Activated CD4-positive, alpha-beta T cell treated with anti-CD3 and anti-CD28 coated beads, Interleukin-2, amount 10 ng/mL, durations not matched to agents 24 days and 14 days (primary cell): ENCODE data around the gene ZNF83. TPM values are rescaled to one million over a fixed set of nuclear protein-coding genes. Genes with fewer than 3 reads are reported as not detected.
"Not testable (repeated sequence)": the region's sequence is repeated elsewhere in the genome, so short reads cannot be mapped to it uniquely, and the experiment has no call there.

Source experiments
- DNase-seq: peaks from one replicate; pipeline ENCODE4 v3.0.0; 2022
- H3K27ac Mint-ChIP-seq: one replicate; pipeline ENCODE4 v1.8.0; 2022; ENCODE audit warnings: mild to moderate bottlenecking, mixed read lengths
- H3K27me3 Mint-ChIP-seq: one replicate; pipeline ENCODE4 v1.8.0; 2022; ENCODE audit warnings: mixed read lengths
- H3K36me3 Mint-ChIP-seq: one replicate; pipeline ENCODE4 v1.8.0; 2022; ENCODE audit warnings: low read depth, mild to moderate bottlenecking, mixed read lengths
- H3K4me1 Mint-ChIP-seq: one replicate; pipeline ENCODE4 v1.8.0; 2021; ENCODE audit warnings: mixed read lengths
- H3K4me3 Mint-ChIP-seq: one replicate; pipeline ENCODE4 v1.8.0; 2022; ENCODE audit warnings: mild to moderate bottlenecking, moderate library complexity, mixed read lengths
- H3K9me3 Mint-ChIP-seq: one replicate; pipeline ENCODE4 v1.8.0; 2021; ENCODE audit warnings: mixed read lengths
- intact Hi-C: fragments of 100-400 bp; cut with micrococcal nuclease; formaldehyde crosslinking; loops from one replicate; pipeline ENCODE4 v1.15.1; 2023
- total RNA-seq: library from RNA; stranded (reverse); gene quantifications from 2 replicates; pipeline ENCODE4 v1.2.3, GENCODE V29; 2022

Gene ZNF83
- total RNA-seq, 1 donor from 2014 or later, result 26.3 TPM

DNA sequence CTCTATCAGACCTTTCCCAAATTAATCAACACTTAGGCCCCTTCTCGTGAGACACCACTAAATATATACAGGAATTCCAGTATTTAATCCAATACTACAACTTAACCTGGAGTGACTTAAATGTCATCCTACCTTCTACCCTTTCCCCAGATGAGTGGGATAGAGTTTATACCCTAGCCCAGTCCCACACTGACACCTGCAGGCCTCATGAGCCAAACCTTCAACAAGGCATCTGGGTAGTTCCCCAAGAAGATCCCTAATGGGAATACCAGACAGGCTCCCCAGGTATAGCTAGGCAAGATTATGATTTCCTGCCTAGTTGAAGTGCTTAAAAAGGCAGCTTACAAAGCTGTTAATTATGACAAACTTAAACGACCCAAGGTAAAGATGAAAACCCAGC is 15.9 kb downstream of the ZNF83 start:
- Mint-ChIP-seq H3K36me3 (peaks cover 24% of the 10 kb centered on the region), H3K9me3 (peaks cover 28% of the 10 kb centered on the region), H3K4me3 (no peak overlapping the region), H3K4me1 (peaks cover 2% of the 10 kb centered on the region), H3K27ac (no peak overlapping the region), H3K27me3 (no peaks in the 10 kb centered on the region)
- intact Hi-C loops, result no loop called here
- DNase-seq, result no peak

DNA sequence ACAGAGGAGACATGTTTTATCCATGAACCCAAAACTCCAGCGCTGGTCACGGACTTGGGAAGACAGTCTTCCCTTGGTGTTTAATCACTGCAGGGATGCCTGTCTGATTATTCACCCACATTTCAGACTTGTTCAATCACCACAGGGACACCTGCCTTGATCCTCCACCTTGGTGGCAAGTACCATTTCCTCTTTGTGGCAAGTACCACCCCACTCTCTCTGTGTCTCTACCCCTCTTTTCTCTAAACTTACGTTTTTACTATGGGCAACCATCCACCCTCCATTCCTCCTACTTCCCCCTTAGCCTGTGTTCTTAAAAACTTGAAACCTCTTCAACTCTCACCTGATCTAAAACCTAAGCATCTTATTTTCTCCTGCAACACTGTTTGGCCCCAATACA is 16.8 kb downstream of the ZNF83 start:
- intact Hi-C loops, result no loop called here

DNA sequence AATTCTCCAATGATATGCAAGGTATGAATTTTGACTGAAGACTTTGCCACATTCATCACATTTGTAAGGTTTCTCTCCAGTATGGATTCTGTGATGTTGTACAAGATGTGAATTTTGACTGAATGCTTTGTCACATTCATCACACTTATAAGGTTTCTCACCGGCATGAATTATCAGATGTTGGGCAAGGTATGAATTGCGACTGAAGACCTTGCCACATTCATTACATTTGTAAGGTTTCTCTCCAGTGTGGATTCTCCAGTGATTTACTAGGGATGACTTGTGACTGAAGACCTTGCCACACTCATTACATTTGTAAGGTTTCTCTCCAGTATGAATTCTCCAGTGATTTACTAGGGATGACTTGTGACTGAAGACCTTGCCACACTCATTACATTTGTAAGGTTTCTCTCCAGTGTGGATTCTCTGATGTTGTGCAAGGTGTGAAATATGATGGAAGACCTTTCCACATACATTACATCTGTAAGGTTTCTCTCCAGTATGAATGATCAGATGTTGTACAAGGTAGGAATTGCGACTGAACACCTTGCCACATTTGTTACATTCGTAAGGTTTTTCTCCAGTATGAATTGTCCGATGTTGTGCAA is 24.8 kb downstream of the ZNF83 start:
- DNase-seq, result no peak
- Mint-ChIP-seq H3K4me3 (no peak overlapping the region), H3K27ac (no peak overlapping the region), H3K36me3 (peaks cover 83% of the 10 kb centered on the region), H3K9me3 (peaks cover 28% of the 10 kb centered on the region), H3K4me1 (no peaks in the 10 kb centered on the region), H3K27me3 (no peaks in the 10 kb centered on the region)
- intact Hi-C loops, result no loop called here

More for the DNA sequence above, 16.8 kb downstream of the ZNF83 start:
- Mint-ChIP-seq H3K9me3 (peaks cover 33% of the 10 kb centered on the region), H3K27me3 (no peaks in the 10 kb centered on the region), H3K4me3 (no peak overlapping the region), H3K27ac (no peak overlapping the region), H3K4me1 (peaks cover 2% of the 10 kb centered on the region), H3K36me3 (peaks cover 32% of the 10 kb centered on the region)
- no peak for DNase-seq

DNA sequence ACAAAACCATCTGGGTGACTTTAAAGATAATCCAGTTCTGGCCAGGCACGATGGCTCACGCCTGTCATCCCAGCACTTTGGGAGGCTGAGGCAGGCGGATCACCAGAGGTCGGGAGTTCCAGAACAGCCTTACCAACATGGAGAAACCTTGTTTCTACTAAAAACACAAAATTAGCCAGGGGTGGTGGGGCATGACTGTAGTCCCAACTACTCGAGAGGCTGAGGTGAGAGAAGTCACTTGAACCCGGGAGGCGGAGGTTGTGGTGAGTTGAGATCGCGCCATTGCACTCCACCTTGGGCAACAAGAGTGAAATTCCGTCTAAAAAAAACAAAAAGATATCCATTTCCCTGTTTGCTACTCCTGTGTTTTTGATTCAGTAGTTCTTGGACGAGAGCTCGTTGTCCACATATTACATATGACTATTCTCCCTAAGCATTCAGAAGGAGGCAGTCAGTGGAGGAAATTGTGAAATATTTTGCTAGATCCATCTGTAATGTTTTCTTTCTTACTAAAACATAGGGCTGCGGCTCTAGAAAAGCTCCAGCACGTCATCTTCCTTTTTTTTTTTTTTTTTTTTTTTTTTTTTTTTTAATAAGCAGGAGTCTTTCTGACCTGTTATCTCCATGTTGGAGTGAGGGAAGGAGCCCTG is 34.5 kb downstream of the ZNF83 start:
- Mint-ChIP-seq H3K27me3 (no peaks in the 10 kb centered on the region), H3K27ac (no peak overlapping the region), H3K36me3 (peaks cover 55% of the 10 kb centered on the region), H3K4me1 (peaks cover 13% of the 10 kb centered on the region), H3K4me3 (no peak overlapping the region), H3K9me3 (peaks cover 14% of the 10 kb centered on the region)
- intact Hi-C loops, result no loop called here
- no peak for DNase-seq

DNA sequence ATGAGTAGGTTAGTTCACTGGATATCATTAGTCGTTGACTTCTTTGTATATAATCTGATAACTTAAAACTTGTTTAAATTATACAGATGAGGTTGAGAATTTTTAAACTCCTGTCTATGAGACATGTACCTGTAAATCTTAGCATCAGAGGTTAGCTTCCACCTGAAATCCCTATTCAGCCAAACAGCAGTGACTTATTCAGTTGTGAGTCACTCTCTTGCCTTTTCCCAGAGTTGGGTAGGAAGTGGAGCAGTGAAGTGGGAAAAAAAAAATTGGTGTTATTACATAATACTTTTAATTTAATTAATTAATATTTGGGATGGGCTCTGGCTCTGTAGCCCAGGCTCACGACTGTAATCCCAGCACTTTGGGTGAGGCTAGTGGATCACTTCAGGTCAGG is 35.2 kb downstream of the ZNF83 start:
- H3K4me1 Mint-ChIP-seq, result peaks cover 13% of the 10 kb centered on the region
- peaks cover 12% of the 10 kb centered on the region for H3K9me3 Mint-ChIP-seq
- no peak overlapping the region for H3K27ac Mint-ChIP-seq
- no peaks in the 10 kb centered on the region for H3K27me3 Mint-ChIP-seq
- intact Hi-C loops, result no loop called here
- H3K36me3 Mint-ChIP-seq, result peaks cover 51% of the 10 kb centered on the region
- H3K4me3 Mint-ChIP-seq, result no peak overlapping the region
- DNase-seq, result no peak

DNA sequence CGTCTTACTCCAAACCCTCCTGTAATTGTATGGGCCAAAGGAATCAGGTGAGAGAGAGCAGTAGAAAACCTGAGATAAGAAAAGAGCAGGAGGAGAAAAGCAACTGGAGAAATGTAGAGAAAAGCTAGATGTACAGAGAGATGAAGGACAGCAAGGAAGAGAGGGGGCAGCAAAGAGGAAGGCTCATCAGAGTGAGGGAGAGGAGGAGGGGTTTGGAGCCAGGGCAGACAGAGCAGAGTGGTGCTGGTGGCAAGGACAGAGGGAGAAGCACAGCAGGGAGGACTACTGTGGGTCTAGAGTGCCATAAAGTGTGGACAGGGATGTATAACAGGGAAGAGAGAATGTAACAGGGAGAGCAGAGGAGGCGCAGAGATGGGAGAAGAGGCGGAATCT is 36.2 kb downstream of the ZNF83 start:
- not testable (repeated sequence) for DNase-seq, H3K27me3 Mint-ChIP-seq
- H3K27ac Mint-ChIP-seq, result peak overlapping the region; percentile 73
- peaks cover 13% of the 10 kb centered on the region for H3K4me1 Mint-ChIP-seq
- H3K4me3 Mint-ChIP-seq, result peak overlapping the region; percentile 89
- intact Hi-C loops, result loop anchor here (1.0 kb wide), 3 partner anchors 32 to 75 kb away; partner anchors contain the start of genes ZNF701, ZNF808 and ZNF83
- peaks cover 55% of the 10 kb centered on the region for H3K36me3 Mint-ChIP-seq
- H3K9me3 Mint-ChIP-seq, result peaks cover 20% of the 10 kb centered on the region

DNA sequence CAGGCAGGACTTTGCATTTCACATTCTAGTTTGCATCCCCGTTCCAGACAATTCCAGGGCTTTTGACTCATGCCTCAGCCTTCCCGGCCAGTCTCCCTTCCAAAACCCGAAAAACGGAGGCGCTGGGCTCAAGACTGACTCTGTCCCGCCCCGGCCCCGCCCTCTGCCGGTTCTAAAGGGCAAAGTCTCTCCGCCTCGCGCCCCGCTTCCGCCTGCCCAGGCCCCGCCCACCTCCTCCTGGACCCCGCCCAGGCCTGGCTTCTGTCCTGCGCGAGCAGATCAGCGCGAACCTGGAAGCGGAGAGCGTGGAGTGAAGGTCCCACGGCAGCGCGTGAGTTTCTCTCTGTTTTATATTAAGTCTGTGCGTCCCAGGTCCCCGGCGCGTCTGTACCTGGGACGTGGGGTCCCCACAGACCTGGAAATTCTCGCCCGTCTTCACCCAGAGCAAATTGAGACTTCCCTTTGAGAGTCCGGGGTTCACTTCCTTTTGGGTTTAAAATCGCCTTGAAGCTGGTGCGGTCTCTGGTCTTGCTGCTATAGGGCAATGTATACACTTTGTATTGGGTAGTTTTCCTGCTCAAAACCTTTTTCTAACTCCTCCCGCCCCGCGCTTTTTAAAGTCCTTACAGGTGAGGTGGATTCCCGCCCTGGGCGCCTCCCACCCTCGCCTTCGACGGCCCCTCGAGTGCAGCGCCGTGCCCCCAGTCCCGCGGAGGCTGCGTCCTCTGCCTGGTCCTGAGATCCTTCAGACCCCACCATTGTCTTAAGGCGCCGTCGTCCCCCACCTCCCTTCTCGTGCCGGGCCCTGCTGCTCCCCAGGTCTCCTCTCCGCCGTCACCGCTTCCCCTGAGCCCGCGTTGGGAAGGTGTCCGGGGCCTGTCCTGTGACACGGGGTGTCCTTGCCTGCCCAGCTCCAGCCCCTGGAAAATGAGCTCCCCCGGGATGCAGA is 36.9 kb downstream of the ZNF83 start:
- intact Hi-C loops, result loop anchor here (1.0 kb wide), 3 partner anchors 31 to 74 kb away; partner anchors contain the start of genes ZNF701, ZNF808 and ZNF83
- peaks cover 23% of the 10 kb centered on the region for H3K9me3 Mint-ChIP-seq

DNA sequence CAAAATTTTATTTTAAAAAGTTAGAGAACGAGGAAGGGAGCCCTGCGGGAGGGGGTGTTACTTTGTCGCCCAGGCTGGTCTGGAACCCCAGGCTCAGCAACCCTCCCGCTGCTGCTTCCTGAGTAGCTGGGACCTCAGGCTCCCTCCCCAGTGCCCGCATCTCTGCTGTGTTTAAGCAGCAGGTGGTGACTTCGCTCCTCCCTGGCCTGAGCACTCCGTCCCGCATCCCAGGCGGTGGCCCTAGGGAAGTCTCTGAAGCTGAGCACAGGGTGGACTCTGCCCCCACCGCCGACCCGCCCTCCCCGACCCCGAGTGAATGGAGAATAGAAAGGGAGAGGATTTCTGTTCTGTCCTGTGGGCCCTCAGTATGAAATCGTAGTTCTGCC is 37.5 kb downstream of the ZNF83 start:
- intact Hi-C loops, result loop anchor here (1.0 kb wide), 3 partner anchors 30 to 73 kb away; partner anchors contain the start of genes ZNF701, ZNF808 and ZNF83
- peaks cover 11% of the 10 kb centered on the region for H3K4me1 Mint-ChIP-seq
- peaks cover 57% of the 10 kb centered on the region for H3K36me3 Mint-ChIP-seq
- H3K4me3 Mint-ChIP-seq, result peak overlapping the region; percentile 89
- H3K27me3 Mint-ChIP-seq, result no peaks in the 10 kb centered on the region
- no peak for DNase-seq
- no peak overlapping the region for H3K27ac Mint-ChIP-seq
- H3K9me3 Mint-ChIP-seq, result peaks cover 27% of the 10 kb centered on the region

More for the DNA sequence above, 36.9 kb downstream of the ZNF83 start:
- H3K36me3 Mint-ChIP-seq, result peaks cover 55% of the 10 kb centered on the region
- peaks cover 12% of the 10 kb centered on the region for H3K4me1 Mint-ChIP-seq
- peak overlapping the region; percentile 73 for H3K27ac Mint-ChIP-seq
- H3K27me3 Mint-ChIP-seq, result no peaks in the 10 kb centered on the region
- peak overlapping the region; percentile 89 for H3K4me3 Mint-ChIP-seq
- DNase-seq, result peak; percentile 98

DNA sequence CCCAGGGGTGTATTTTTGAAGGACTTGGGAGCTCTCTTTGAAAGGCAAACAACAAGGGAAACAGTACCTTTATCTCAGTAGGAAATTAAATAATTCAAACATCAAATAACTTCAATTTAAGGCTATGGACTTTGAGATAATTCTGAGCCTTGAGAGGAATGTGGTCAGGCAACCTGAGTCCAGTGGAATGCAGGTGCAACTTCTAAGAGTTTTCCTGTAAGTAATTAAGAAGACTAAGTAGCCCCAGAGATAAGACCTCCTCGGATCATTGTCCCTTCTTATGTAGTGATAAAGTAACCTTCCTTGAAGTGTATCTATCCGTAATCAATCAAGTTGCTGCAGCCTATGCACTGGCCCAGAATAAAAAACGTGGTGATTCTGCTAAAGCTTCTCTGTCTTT is 38.9 kb downstream of the ZNF83 start:
- Mint-ChIP-seq H3K27ac (no peak overlapping the region), H3K36me3 (peaks cover 61% of the 10 kb centered on the region), H3K27me3 (no peaks in the 10 kb centered on the region), H3K4me3 (no peak overlapping the region), H3K9me3 (peaks cover 25% of the 10 kb centered on the region), H3K4me1 (peaks cover 11% of the 10 kb centered on the region)
- intact Hi-C loops, result no loop called here
- no peak for DNase-seq

DNA sequence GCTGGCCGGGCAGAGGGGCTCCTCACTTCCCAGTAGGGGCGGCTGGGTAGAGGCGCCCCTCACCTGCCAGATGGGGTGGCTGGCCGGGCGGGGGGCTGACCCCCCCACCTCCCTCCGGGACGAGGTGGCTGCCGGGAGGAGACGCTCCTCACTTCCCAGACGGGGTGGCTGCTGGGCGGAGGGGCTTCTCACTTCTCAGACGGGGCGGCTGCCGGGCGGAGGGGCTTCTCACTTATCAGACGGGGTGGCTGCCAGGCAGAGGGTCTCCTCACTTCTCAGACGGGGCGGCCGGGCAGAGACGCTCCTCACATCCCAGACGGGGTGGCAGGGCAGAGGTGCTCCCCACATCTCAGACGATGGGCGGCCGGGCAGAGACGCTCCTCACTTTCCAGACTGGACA is 44.7 kb downstream of the ZNF83 start:
- H3K4me3 Mint-ChIP-seq, H3K27me3 Mint-ChIP-seq, DNase-seq, H3K27ac Mint-ChIP-seq, H3K4me1 Mint-ChIP-seq, intact Hi-C loops: not testable (repeated sequence)
- Mint-ChIP-seq H3K9me3 (peaks cover 28% of the 10 kb centered on the region), H3K36me3 (peaks cover 82% of the 10 kb centered on the region)

DNA sequence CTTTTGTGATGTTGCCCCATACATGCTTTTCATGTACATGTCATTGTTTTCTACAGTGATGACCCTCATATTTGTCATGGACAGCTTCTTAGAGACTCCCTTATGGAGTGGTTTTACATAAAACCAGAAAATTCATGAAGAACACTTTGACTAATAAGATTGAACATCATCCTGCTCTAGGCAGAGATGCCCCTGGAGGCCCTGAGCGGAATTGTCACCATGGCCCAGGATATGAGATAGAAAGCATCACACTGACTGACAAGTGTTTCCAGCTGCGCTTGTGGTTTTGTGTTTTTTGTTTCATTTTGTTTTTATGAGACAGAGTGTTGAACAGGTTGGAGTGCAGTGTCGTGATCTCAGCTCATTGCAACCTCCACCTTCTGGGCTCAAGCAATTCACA is 45.9 kb downstream of the ZNF83 start:
- Mint-ChIP-seq H3K9me3 (peaks cover 29% of the 10 kb centered on the region), H3K36me3 (peaks cover 84% of the 10 kb centered on the region), H3K27me3 (no peaks in the 10 kb centered on the region), H3K4me1 (no peaks in the 10 kb centered on the region), H3K4me3 (no peak overlapping the region), H3K27ac (no peak overlapping the region)
- no peak for DNase-seq
- intact Hi-C loops, result no loop called here

DNA sequence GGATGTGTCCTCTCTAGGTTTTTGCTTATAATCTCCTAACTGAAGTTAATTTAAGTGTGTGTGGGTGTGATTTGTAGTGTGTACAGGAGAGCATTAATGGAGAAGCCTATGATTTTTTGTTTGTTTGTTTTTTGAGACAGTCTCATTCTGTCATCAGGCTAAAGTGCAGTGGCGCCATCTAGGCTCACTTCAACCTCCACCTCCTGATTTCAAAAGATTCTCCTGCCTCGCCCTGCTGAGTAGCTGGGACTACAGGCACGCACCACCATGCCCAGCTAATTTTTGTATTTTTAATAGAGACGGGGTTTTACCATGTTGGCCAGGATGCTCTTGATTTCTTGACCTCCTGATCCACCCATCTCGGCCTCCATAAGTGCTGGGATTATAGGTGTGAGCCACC is 47.4 kb downstream of the ZNF83 start:
- DNase-seq, result no peak
- Mint-ChIP-seq H3K4me1 (no peaks in the 10 kb centered on the region), H3K9me3 (peaks cover 17% of the 10 kb centered on the region), H3K36me3 (peaks cover 81% of the 10 kb centered on the region), H3K27ac (no peak overlapping the region), H3K27me3 (no peaks in the 10 kb centered on the region), H3K4me3 (no peak overlapping the region)
- intact Hi-C loops, result no loop called here

DNA sequence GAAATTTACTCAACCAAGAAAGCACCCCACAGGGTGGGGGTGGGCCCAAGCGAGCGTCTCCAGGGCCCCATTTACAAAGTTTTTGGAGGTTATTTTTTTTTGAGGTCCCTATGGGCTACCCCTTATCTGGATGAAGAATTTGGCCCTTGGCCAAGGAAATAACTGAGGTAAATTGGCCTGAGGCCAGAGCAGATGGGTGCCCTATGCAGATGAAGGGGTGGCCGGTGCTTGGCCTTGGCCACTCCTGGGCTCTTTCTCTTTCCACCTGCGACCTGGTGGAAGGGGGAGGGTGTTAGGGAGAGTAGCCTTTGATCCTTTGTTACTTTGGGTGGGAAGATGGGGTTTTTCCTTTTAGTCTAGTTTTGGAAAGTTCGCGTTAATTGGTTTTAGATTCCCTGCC is 52.6 kb downstream of the ZNF83 start:
- no peak for DNase-seq
- Mint-ChIP-seq H3K4me3 (no peak overlapping the region), H3K27me3 (no peaks in the 10 kb centered on the region), H3K27ac (no peak overlapping the region), H3K36me3 (peaks cover 82% of the 10 kb centered on the region), H3K4me1 (no peaks in the 10 kb centered on the region), H3K9me3 (peaks cover 29% of the 10 kb centered on the region)
- intact Hi-C loops, result no loop called here
